ENCODE results near the gene SERPINA6.
"Not testable (repeated sequence)": the region's sequence is repeated elsewhere in the genome, so short reads cannot be mapped to it uniquely, and the experiment has no call there.

SERPINA6 gene

DNA sequence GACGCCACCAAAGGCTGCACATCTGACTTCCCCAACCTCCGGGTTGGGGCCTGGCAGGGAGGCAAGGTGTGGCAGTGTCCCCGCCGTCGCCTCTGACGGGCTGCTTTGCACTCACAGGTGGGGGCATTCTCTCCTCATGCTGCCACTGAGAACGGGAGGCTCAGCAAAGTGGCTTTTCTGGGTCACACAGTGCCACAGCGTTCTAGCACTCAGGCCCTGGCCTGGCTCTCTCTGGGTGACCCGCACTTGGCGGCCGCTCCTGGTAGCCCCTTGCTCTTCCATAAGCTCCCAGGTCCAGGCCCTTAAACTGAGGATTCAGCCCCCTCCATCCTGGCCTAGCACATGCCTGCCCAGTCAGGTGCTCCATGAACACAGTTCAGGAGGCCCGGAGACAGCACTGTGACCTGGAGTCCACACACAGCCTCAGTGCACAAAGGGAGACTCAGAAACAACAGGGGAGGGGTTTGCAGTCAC, 40.1 kb upstream of the SERPINA6 start:
- no peaks in the 10 kb centered on the region for H3K27me3 ChIP-seq (ENCODE audit: control insufficient read depth, insufficient read depth, low read length)
- no peaks in the 10 kb centered on the region for H3K36me3 ChIP-seq (ENCODE audit: control insufficient read depth, insufficient read depth, low read length)
- no peaks in the 10 kb centered on the region for H3K4me1 ChIP-seq (ENCODE audit: control insufficient read depth, insufficient read depth, low read length)
- H3K9ac ChIP-seq (ENCODE audit: low read length) = no peak overlapping the region
- no peak overlapping the region for H3K27ac ChIP-seq (ENCODE audit: low read depth, low read length)
- H3K4me3 ChIP-seq (ENCODE audit: low read length) = no peak overlapping the region

DNA sequence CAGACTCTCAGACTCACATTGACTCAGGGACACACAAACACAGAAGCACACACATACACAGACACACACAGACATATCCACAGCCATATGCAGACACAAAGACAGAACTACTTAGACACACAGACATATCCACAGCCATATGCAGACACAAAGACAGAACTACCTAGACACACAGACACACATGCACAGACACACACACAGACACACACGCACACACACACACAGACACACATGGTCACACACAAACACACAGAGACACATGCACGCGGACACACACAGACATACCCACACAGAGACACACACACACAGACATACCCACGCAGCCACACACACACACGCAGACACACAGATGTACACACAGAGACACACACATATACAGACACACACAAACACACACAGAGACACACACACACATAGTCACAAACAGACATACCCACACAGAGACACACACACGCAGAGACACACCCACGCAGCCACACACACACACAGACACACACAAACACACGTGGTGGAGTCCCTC, 39.5 kb upstream of the SERPINA6 start:
- no peak overlapping the region for H3K27ac ChIP-seq (ENCODE audit: low read depth, low read length)
- no peak overlapping the region for H3K4me3 ChIP-seq (ENCODE audit: low read length)
- no peak overlapping the region for H3K9ac ChIP-seq (ENCODE audit: low read length)
- H3K4me1 ChIP-seq (ENCODE audit: control insufficient read depth, insufficient read depth, low read length) = no peaks in the 10 kb centered on the region
- no peaks in the 10 kb centered on the region for H3K36me3 ChIP-seq (ENCODE audit: control insufficient read depth, insufficient read depth, low read length)
- no peaks in the 10 kb centered on the region for H3K27me3 ChIP-seq (ENCODE audit: control insufficient read depth, insufficient read depth, low read length)

DNA sequence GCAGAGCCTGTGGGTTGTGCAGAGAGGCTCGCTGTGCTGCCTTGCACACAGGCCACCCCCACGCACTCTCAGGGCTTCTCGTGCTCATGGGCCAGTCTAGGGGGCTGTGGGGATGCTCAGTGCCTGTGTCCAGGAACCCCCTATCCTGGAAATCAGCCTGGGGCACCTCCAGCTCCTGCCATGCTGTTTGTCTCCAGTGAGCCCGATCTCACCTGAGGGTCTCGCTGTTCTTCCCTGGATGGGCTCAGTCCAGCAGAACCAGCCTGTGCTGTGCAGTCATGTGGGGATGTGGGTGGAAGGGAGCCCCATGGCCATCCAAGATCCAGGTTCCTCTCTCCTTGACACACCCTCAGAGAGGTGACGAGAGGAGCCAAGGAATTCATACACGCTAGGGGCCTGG, 38.5 kb upstream of the SERPINA6 start:
- Histone ChIP-seq H3K4me1 (ENCODE audit: control insufficient read depth, insufficient read depth, low read length) (no peaks in the 10 kb centered on the region), H3K9ac (ENCODE audit: low read length) (no peak overlapping the region), H3K27me3 (ENCODE audit: control insufficient read depth, insufficient read depth, low read length) (no peaks in the 10 kb centered on the region), H3K36me3 (ENCODE audit: control insufficient read depth, insufficient read depth, low read length) (no peaks in the 10 kb centered on the region), H3K27ac (ENCODE audit: low read depth, low read length) (no peak overlapping the region), H3K4me3 (ENCODE audit: low read length) (no peak overlapping the region)

DNA sequence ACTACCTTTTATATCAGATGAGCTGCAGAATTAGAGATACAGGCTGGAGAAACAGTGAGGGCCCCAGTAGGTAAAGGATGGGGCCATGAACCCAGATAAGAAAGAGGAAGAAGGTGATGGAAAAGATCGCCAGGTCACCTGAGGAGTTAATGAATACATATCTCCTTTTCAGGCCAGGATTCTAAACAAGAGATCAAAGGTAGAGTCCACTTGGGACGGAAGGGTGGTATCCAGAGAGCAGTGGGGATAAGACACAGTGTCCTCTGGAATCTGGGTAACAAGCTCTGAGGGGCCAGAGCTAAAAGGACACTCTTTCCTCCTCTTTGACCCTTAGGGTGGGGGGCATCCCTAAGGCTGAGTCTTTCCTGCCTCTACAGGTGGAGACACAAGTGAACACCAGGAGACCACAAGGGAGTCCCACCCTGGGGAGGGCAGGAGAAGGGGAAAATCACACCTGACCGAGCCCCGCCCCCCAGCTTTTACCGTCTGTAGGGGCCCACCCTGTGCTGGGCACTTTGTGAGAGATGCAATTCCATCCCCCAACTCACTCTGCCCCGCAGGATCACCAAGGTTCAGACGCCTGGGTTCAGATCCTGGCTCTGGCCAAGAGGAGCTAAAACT, 37.9 kb upstream of the SERPINA6 start:
- H3K4me3 ChIP-seq (ENCODE audit: low read length) = no peak overlapping the region
- no peak overlapping the region for H3K27ac ChIP-seq (ENCODE audit: low read depth, low read length)
- no peaks in the 10 kb centered on the region for H3K4me1 ChIP-seq (ENCODE audit: control insufficient read depth, insufficient read depth, low read length)
- no peak overlapping the region for H3K9ac ChIP-seq (ENCODE audit: low read length)
- H3K27me3 ChIP-seq (ENCODE audit: control insufficient read depth, insufficient read depth, low read length) = no peaks in the 10 kb centered on the region
- no peaks in the 10 kb centered on the region for H3K36me3 ChIP-seq (ENCODE audit: control insufficient read depth, insufficient read depth, low read length)

DNA sequence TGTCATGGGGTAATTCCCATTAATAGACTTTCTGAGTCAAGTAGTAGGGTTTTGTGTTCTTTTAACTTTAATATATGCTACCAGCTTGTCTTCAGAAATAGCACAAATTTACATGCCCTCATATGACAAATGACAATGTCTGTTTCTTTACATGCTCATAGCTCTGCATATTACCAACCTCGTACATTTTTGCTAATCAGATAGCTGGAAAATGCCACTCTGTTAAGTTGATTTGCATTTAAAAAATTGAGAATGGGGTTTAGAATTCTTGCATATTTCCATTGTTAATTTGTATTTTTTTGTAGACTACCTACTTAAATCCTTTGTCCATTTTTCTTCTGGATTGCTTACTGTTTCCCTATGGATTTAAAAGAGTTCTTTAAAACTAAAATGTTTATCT, 34.0 kb upstream of the SERPINA6 start:
- no peaks in the 10 kb centered on the region for H3K4me1 ChIP-seq (ENCODE audit: control insufficient read depth, insufficient read depth, low read length)
- H3K9ac ChIP-seq (ENCODE audit: low read length) = no peak overlapping the region
- no peaks in the 10 kb centered on the region for H3K36me3 ChIP-seq (ENCODE audit: control insufficient read depth, insufficient read depth, low read length)
- H3K4me3 ChIP-seq (ENCODE audit: low read length) = no peak overlapping the region
- no peak overlapping the region for H3K27ac ChIP-seq (ENCODE audit: low read depth, low read length)
- H3K27me3 ChIP-seq (ENCODE audit: control insufficient read depth, insufficient read depth, low read length) = no peaks in the 10 kb centered on the region

DNA sequence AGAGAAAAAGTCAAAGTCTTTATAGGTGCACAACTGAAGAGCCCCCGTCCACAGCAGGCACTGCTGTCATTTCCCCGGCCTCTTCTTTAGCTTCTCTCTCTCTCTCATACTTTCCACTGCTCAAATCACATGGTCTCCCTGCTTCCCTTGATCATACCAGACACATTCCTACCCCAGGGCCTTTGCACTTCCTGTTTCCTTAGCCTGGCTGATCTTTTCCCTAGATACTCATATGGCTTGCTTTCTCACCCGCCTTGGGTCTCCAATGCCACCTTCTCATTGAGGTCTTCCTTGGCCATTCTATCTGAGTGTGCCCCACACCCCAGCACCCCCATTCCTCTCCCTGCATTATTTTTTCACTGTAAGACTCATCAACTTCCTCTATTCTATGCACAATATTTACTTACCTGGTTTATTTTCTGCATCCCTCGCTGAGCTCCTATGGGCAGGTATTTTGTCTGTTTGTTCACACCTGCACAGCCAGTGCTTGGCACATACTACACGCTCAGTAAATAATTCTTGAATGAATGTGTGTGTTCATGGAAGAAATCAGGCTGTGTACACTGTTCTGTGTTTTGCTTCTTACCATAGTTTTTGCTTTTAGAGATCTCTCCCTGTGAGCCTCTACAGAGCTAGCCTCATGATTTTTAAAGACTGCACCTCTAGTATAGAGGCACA, 33.4 kb upstream of the SERPINA6 start:
- Histone ChIP-seq H3K27me3 (ENCODE audit: control insufficient read depth, insufficient read depth, low read length) (no peaks in the 10 kb centered on the region), H3K36me3 (ENCODE audit: control insufficient read depth, insufficient read depth, low read length) (no peaks in the 10 kb centered on the region), H3K27ac (ENCODE audit: low read depth, low read length) (no peak overlapping the region), H3K4me3 (ENCODE audit: low read length) (no peak overlapping the region), H3K4me1 (ENCODE audit: control insufficient read depth, insufficient read depth, low read length) (no peaks in the 10 kb centered on the region), H3K9ac (ENCODE audit: low read length) (no peak overlapping the region)

DNA sequence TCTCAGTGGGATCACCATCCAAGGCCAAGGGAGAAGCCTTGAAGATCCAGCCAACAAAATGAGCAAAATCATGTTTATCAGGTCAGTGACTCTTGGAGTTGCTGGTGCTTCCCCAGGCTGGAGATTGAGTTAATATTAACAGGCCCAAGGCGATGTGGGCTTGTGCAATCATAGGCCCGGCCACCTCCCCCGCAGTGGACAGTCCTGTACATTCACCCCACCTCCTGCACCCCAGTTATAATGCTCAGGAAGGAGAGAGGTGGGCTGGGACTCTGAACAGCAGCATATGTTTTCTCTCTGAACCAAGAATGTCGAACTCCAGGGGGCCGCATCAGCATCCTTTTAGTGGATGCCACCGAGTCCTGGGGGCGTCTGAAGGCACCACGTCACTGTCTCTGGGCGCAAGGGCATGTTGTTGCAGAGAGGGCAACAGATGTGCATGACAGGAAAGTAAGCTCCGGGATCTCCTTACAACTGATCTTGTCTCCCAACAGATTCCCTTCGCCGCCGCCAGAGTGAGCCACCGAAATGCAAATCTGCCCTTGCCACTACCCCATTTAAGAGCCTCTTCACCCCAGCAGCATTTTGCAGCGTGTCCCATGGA, 32.2 kb upstream of the SERPINA6 start:
- H3K36me3 ChIP-seq (ENCODE audit: control insufficient read depth, insufficient read depth, low read length) = no peaks in the 10 kb centered on the region
- no peaks in the 10 kb centered on the region for H3K27me3 ChIP-seq (ENCODE audit: control insufficient read depth, insufficient read depth, low read length)
- no peaks in the 10 kb centered on the region for H3K4me1 ChIP-seq (ENCODE audit: control insufficient read depth, insufficient read depth, low read length)
- H3K4me3 ChIP-seq (ENCODE audit: low read length) = no peak overlapping the region
- H3K9ac ChIP-seq (ENCODE audit: low read length) = no peak overlapping the region
- H3K27ac ChIP-seq (ENCODE audit: low read depth, low read length) = no peak overlapping the region

DNA sequence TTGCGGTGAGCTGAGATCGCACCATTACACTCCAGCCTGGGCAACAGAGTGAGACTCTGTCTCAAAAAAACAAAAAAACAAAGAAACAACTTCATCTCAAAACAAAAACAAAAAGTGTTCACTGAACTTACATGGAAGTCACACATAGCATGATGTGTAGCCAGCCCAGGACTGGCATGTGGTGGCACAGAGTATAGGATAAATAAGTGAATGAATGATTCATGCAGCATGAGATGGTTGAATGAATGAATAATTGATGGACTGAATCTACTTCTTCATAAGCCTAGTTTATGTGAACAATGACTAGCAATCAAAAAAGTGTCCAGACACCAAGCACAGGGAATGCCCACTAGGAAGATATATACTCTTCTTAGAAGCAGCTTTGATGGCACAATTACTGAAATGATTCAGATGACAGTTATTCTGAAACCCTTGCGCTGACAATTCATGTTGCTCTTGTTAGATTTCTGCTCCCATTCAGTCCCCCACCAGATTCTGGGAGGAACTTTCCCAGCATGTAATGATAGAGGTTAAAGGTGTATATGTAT, 31.6 kb upstream of the SERPINA6 start:
- H3K9ac ChIP-seq (ENCODE audit: low read length) = no peak overlapping the region
- no peaks in the 10 kb centered on the region for H3K36me3 ChIP-seq (ENCODE audit: control insufficient read depth, insufficient read depth, low read length)
- no peaks in the 10 kb centered on the region for H3K27me3 ChIP-seq (ENCODE audit: control insufficient read depth, insufficient read depth, low read length)
- H3K27ac ChIP-seq (ENCODE audit: low read depth, low read length) = no peak overlapping the region
- no peak overlapping the region for H3K4me3 ChIP-seq (ENCODE audit: low read length)
- H3K4me1 ChIP-seq (ENCODE audit: control insufficient read depth, insufficient read depth, low read length) = no peaks in the 10 kb centered on the region

DNA sequence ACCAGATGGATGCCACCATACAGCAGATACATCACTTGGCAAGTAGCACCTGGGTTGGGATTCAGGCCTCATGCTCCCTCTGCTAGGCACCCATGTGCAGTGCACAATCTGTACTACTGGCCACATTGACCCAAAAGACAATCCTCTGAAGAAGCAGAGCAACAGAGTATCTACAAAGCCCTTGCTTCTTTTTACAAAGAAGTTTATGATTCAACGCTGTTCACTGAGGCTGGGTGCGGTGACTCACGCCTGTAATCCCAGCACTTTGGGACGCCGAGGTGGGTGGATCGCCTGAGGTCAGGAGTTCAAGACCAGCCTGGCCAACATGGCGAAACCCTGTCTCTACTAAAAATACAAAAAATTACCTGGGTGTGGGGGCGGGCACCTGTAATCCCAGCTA, 31.1 kb upstream of the SERPINA6 start:
- not testable (repeated sequence) for H3K27ac ChIP-seq (ENCODE audit: low read depth, low read length); H3K9ac ChIP-seq (ENCODE audit: low read length); H3K27me3 ChIP-seq (ENCODE audit: control insufficient read depth, insufficient read depth, low read length); H3K36me3 ChIP-seq (ENCODE audit: control insufficient read depth, insufficient read depth, low read length); H3K4me3 ChIP-seq (ENCODE audit: low read length); H3K4me1 ChIP-seq (ENCODE audit: control insufficient read depth, insufficient read depth, low read length)

DNA sequence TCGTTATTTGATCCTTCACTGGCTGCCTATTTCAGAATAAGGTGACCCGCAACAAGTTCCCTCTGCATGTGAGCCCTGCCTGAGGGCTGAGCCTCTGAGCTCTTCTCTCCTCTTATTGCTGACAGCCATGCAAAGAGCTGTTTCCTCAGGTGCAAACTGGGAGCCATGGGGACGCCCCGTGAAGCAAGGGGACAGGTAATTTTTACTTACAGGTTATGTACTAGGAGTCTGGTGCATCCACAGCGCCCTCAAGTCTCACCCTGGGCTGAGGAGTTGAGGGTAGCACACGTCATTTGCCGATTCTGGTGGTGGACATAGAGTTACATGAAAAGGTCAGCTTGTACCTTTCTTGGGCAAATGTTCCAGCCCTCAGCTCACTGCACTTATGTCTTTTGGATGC, 26.1 kb upstream of the SERPINA6 start:
- H3K9ac ChIP-seq (ENCODE audit: low read length) = no peak overlapping the region
- H3K36me3 ChIP-seq (ENCODE audit: control insufficient read depth, insufficient read depth, low read length) = no peaks in the 10 kb centered on the region
- H3K27me3 ChIP-seq (ENCODE audit: control insufficient read depth, insufficient read depth, low read length) = no peaks in the 10 kb centered on the region
- no peaks in the 10 kb centered on the region for H3K4me1 ChIP-seq (ENCODE audit: control insufficient read depth, insufficient read depth, low read length)
- H3K27ac ChIP-seq (ENCODE audit: low read depth, low read length) = no peak overlapping the region
- H3K4me3 ChIP-seq (ENCODE audit: low read length) = no peak overlapping the region

DNA sequence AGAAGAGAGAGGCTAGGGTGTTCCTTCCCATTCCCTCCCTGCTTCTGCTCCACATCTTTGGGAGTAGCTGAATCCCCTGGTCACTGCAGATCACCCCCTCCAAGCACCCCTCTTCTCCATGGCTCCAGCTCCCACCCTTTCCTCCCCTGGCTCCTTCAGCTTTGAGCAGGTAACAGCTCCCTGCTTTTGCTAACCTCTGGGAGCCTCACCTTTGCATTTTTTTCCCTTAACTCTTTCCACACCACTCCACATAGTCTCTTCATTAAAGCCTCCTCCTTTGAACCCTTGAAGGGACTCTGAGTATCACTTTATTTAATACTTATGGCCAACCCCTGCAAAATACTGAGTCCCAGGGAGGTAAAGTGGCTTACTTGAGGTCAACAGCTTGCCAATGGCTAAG, 25.7 kb upstream of the SERPINA6 start:
- H3K36me3 ChIP-seq (ENCODE audit: control insufficient read depth, insufficient read depth, low read length) = no peaks in the 10 kb centered on the region
- H3K9ac ChIP-seq (ENCODE audit: low read length) = no peak overlapping the region
- no peak overlapping the region for H3K27ac ChIP-seq (ENCODE audit: low read depth, low read length)
- no peaks in the 10 kb centered on the region for H3K4me1 ChIP-seq (ENCODE audit: control insufficient read depth, insufficient read depth, low read length)
- H3K4me3 ChIP-seq (ENCODE audit: low read length) = no peak overlapping the region
- no peaks in the 10 kb centered on the region for H3K27me3 ChIP-seq (ENCODE audit: control insufficient read depth, insufficient read depth, low read length)

DNA sequence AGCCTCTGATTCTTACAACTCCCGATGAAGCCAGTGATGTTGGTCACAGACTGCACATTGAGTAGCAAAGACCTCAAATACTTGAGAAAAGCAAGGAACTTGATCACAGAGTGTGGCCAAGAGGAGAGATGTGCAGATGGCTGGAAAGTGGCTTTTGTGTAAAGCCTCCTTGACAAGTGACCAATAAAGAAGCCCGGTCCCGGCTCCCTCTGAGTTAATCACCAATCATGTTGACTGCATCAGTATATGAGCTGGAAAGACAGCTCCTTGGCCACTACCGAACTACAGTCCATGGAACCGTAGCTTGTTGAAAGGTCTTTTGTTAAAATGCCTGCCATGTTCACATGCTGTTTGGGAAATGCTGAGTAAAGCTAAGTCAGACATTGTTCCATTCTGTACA, 23.7 kb upstream of the SERPINA6 start:
- Histone ChIP-seq H3K27me3 (ENCODE audit: control insufficient read depth, insufficient read depth, low read length) (no peaks in the 10 kb centered on the region), H3K4me1 (ENCODE audit: control insufficient read depth, insufficient read depth, low read length) (no peaks in the 10 kb centered on the region), H3K4me3 (ENCODE audit: low read length) (no peak overlapping the region), H3K36me3 (ENCODE audit: control insufficient read depth, insufficient read depth, low read length) (no peaks in the 10 kb centered on the region), H3K9ac (ENCODE audit: low read length) (no peak overlapping the region), H3K27ac (ENCODE audit: low read depth, low read length) (no peak overlapping the region)

Data from rectal smooth muscle tissue (tissue), 1 donor.